Prostate gland (tissue), 2 donors: ENCODE data around the gene IKZF1. TPM values are rescaled to one million over a fixed set of nuclear protein-coding genes. Genes with fewer than 3 reads are reported as not detected.
A peak's percentile ranks its signal among the peaks of the same experiment; 100 is the strongest.

Experiments used
- DNase-seq: peaks from one replicate; pipeline ENCODE4 v3.0.0-alpha.2; 2019; ENCODE audit warnings: low spot score
- H3K27ac ChIP-seq, 2 donors: fragments of 200-600 bp; sonication (generic); 2 replicates each; pipeline ENCODE4 v1.5.1; 2017 to 2019
- H3K27me3 ChIP-seq: fragments of 200-600 bp; sonication (generic); replicated peaks from 2 replicates; pipeline ENCODE4 v1.5.1; 2019; ENCODE audit not compliant: insufficient read depth
- H3K36me3 ChIP-seq, 2 donors: fragments of 200-600 bp; sonication (generic); 1 replicate in 1 of 2; 2 replicates in 1 of 2; pipeline versions ENCODE4 v1.5.1 to v1.8.1; 2017 to 2019
- H3K4me1 ChIP-seq: fragments of 200-600 bp; sonication (generic); replicated peaks from 2 replicates; pipeline ENCODE4 v1.5.1; 2019
- H3K4me3 ChIP-seq, 2 donors: fragments of 200-600 bp; sonication (generic); 2 replicates each; pipeline ENCODE4 v1.5.1; 2017 to 2019
- H3K9me3 ChIP-seq: fragments of 200-600 bp; sonication (generic); 2 replicates; pipeline ENCODE4 v1.5.1; 2017
- POLR2A ChIP-seq: fragments of 450-650 bp; IDR thresholded peaks from one replicate; pipeline ENCODE4 v1.6.1; 2016; ENCODE audit warnings: antibody characterized with exemption, mild to moderate bottlenecking
- POLR2AphosphoS5 ChIP-seq: sonication (generic); formaldehyde crosslinking; IDR thresholded peaks from one replicate; pipeline ENCODE4 v1.6.1; 2017; ENCODE audit warnings: antibody characterized with exemption
- WGBS: methylation state at CpG from one replicate; pipeline ENCODE4 v1.1.5; 2018; 5-methylcytosine and 5-hydroxymethylcytosine counted together
- intact Hi-C: fragments of 100-400 bp; cut with DNase I; formaldehyde crosslinking; loops from one replicate; pipeline ENCODE4 v1.14.2; 2022
- small RNA-seq, 2 donors: library from RNA; depleted of rRNA; stranded (forward); fragments of <200 nt; gene quantifications; one replicate each; pipeline ENCODE3, GENCODE V24; 2016
- total RNA-seq, 2 donors: library from RNA; depleted of rRNA; stranded (reverse); fragments of >200 nt; gene quantifications; one replicate each; pipeline ENCODE4 v1.1.0, GENCODE V29; 2016
- TF ChIP-seq, protein P1 (sequence below), 4 experiments: fragments of 200-600 bp in 2 of 4; fragments of 450-650 bp in 2 of 4; sonication (generic) in 2 of 4; IDR thresholded peaks; 1 replicate in 3 of 4; 2 replicates in 1 of 4; pipeline ENCODE4 v1.5.1; 2016 to 2019; ENCODE audit warnings: antibody characterized with exemption in 4 of 4, mild to moderate bottlenecking in 2 of 4, moderate library complexity in 2 of 4

IKZF1 gene
- total RNA-seq, 2 donors from 2014 or later, result 2.7 to 7.7 TPM

GRCh38 chr7:50450590-50451032 lies 146.1 kb downstream of the IKZF1 start:
- H3K4me1 ChIP-seq, result no peaks in the 10 kb centered on the region
- H3K36me3 ChIP-seq, result peaks cover 0 to 4% of the 10 kb centered on the region in 2 donors
- no peak for DNase-seq
- H3K9me3 ChIP-seq, result no peaks in the 10 kb centered on the region
- H3K4me3 ChIP-seq, result peak overlapping the region; percentile 61 to 76
- peak overlapping the region; percentile 66 to 74 for H3K27ac ChIP-seq
- no peak for TF ChIP-seq POLR2A
- no peak for TF ChIP-seq POLR2AphosphoS5
- TF ChIP-seq, protein P1, sequence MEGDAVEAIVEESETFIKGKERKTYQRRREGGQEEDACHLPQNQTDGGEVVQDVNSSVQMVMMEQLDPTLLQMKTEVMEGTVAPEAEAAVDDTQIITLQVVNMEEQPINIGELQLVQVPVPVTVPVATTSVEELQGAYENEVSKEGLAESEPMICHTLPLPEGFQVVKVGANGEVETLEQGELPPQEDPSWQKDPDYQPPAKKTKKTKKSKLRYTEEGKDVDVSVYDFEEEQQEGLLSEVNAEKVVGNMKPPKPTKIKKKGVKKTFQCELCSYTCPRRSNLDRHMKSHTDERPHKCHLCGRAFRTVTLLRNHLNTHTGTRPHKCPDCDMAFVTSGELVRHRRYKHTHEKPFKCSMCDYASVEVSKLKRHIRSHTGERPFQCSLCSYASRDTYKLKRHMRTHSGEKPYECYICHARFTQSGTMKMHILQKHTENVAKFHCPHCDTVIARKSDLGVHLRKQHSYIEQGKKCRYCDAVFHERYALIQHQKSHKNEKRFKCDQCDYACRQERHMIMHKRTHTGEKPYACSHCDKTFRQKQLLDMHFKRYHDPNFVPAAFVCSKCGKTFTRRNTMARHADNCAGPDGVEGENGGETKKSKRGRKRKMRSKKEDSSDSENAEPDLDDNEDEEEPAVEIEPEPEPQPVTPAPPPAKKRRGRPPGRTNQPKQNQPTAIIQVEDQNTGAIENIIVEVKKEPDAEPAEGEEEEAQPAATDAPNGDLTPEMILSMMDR (IDR thresholded peaks at IDR 0.05), result no peak
- H3K27me3 ChIP-seq, result no peaks in the 10 kb centered on the region
- WGBS, result 27% methylated on average over 32 of the region's 32 CpGs
- intact Hi-C loops, result no loop called here

Small RNAs within 50 kb of the gene (small RNA-seq; reads per million reads assigned to genes)
- gene RNU6-1091P, result 0 reads per million in 2 donors

Other genes starting within 250 kb of the IKZF1 start
- gene ZPBP, start 211.5 kb upstream of the IKZF1 start, total RNA-seq, result 10 to 100 TPM in 1 of 2 donors, not detected in 1; 13.6 TPM
- gene FIGNL1, start 145.6 kb downstream of the IKZF1 start, total RNA-seq, result 10 to 100 TPM in 1 of 2 donors, 1 to 10 TPM in 1; 7.2 to 14.3 TPM